ENCODE measurements around the gene C9orf152.

C9orf152 gene

DNA sequence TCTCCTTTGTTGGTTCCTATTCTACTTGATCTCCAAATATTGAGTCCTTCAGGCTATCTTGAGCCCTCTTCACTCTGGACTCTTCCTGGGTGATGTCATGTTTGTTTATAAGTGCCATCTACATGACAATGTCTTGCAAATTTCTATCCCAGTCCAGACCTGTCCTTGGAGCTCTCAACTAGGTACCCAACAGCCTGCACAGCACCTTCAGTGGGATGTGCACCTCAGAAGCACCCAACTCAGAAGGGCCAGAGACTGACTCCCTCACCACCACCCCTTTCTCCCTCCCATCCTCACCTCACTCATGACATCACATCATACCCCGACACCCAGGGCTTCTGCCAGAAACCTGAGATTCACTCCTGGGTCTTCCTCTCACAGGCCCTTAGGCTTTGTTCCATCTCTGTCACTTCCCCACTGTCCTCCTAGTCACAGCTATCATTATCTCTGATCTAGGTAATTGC is 33.9 kb upstream of the C9orf152 start:
- H3K27ac ChIP-seq (replicated peaks): no peak overlapping the region
- H3K4me3 ChIP-seq (replicated peaks; ENCODE audit: insufficient read depth, low read length): no peak overlapping the region
- DNase-seq (ENCODE audit: low read depth in 1 of 2, low spot score in 1 of 2): no peak
- H3K27me3 ChIP-seq (ENCODE audit: insufficient read depth, poor library complexity, severe bottlenecking): no peaks in the 10 kb centered on the region
- TF ChIP-seq SPI1 (IDR thresholded peaks at IDR 0.05; ENCODE audit: borderline replicate concordance, low read depth) (no peak), POLR2AphosphoS5 (IDR thresholded peaks at IDR 0.05; ENCODE audit: low read depth) (no peak; the same call in 1 of the 2 replicates), GABPA (IDR thresholded peaks at IDR 0.05; ENCODE audit: low read depth) (no peak)
- TF ChIP-seq, protein P1, sequence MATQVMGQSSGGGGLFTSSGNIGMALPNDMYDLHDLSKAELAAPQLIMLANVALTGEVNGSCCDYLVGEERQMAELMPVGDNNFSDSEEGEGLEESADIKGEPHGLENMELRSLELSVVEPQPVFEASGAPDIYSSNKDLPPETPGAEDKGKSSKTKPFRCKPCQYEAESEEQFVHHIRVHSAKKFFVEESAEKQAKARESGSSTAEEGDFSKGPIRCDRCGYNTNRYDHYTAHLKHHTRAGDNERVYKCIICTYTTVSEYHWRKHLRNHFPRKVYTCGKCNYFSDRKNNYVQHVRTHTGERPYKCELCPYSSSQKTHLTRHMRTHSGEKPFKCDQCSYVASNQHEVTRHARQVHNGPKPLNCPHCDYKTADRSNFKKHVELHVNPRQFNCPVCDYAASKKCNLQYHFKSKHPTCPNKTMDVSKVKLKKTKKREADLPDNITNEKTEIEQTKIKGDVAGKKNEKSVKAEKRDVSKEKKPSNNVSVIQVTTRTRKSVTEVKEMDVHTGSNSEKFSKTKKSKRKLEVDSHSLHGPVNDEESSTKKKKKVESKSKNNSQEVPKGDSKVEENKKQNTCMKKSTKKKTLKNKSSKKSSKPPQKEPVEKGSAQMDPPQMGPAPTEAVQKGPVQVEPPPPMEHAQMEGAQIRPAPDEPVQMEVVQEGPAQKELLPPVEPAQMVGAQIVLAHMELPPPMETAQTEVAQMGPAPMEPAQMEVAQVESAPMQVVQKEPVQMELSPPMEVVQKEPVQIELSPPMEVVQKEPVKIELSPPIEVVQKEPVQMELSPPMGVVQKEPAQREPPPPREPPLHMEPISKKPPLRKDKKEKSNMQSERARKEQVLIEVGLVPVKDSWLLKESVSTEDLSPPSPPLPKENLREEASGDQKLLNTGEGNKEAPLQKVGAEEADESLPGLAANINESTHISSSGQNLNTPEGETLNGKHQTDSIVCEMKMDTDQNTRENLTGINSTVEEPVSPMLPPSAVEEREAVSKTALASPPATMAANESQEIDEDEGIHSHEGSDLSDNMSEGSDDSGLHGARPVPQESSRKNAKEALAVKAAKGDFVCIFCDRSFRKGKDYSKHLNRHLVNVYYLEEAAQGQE (IDR thresholded peaks at IDR 0.05; ENCODE audit: insufficient replicate concordance, low read depth): no peak
- TF ChIP-seq, protein P2, sequence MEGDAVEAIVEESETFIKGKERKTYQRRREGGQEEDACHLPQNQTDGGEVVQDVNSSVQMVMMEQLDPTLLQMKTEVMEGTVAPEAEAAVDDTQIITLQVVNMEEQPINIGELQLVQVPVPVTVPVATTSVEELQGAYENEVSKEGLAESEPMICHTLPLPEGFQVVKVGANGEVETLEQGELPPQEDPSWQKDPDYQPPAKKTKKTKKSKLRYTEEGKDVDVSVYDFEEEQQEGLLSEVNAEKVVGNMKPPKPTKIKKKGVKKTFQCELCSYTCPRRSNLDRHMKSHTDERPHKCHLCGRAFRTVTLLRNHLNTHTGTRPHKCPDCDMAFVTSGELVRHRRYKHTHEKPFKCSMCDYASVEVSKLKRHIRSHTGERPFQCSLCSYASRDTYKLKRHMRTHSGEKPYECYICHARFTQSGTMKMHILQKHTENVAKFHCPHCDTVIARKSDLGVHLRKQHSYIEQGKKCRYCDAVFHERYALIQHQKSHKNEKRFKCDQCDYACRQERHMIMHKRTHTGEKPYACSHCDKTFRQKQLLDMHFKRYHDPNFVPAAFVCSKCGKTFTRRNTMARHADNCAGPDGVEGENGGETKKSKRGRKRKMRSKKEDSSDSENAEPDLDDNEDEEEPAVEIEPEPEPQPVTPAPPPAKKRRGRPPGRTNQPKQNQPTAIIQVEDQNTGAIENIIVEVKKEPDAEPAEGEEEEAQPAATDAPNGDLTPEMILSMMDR (IDR thresholded peaks at IDR 0.05; ENCODE audit: insufficient read depth, low read length): no peak

DNA sequence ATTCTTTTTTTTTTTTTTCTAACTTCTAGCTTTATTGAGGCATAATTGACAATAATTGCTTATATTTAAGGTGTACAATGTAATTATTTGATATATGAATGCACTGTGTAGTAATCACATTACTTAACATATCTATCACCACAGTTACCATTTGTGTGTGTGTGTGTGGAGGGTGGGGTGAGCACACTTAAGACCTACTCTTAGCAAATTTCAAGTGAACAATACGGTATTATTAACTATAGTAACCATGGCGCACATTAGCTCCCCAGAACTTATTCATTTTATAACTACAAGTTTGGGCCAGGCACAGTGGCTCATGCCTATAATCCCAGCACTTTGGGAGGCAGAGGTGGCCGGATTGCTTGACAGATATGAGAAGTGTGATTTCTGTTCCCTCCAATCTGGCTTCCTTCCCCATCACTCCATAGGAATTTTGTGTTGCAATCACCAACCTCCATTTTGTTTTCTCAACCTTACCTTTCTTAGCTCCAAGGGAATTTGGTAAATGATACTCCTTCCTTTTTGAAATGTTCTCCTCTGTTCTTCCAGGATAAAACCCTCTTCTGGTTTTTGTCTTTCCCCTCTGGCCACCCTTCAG is 33.4 kb upstream of the C9orf152 start:
- TF ChIP-seq POLR2AphosphoS5 (IDR thresholded peaks at IDR 0.05; ENCODE audit: low read depth): no peak
- no peak for TF ChIP-seq GABPA (IDR thresholded peaks at IDR 0.05; ENCODE audit: low read depth)
- TF ChIP-seq, protein P2 (IDR thresholded peaks at IDR 0.05; ENCODE audit: insufficient read depth, low read length): no peak
- no peak for TF ChIP-seq SPI1 (IDR thresholded peaks at IDR 0.05; ENCODE audit: borderline replicate concordance, low read depth)
- TF ChIP-seq, protein P1 (IDR thresholded peaks at IDR 0.05; ENCODE audit: insufficient replicate concordance, low read depth): no peak
- DNase-seq (ENCODE audit: low read depth in 1 of 2, low spot score in 1 of 2): no peak
- no peaks in the 10 kb centered on the region for H3K27me3 ChIP-seq (ENCODE audit: insufficient read depth, poor library complexity, severe bottlenecking)
- H3K27ac ChIP-seq (replicated peaks): no peak overlapping the region
- H3K4me3 ChIP-seq (replicated peaks; ENCODE audit: insufficient read depth, low read length): no peak overlapping the region

DNA sequence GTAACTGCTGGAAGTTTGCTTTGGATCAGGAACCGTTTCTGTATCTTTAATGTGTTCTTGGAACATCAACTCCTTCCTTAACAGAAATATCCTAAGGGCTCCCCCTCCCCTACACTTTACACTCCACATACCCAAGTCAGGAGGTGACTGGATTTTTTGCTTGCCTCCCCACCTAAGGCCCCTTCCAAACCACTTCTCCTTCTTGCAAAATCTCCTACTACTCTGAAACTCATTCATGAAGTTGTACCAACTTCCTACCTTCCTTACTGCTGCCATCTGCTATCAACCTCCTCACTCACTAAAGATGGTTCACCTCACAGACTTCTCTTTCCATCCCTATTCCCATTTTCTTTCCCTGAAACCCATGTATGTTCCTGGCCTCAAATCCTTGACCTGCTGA is 32.2 kb upstream of the C9orf152 start:
- peak; percentile 82 for TF ChIP-seq SPI1 (IDR thresholded peaks at IDR 0.05; ENCODE audit: borderline replicate concordance, low read depth)
- TF ChIP-seq, protein P2 (IDR thresholded peaks at IDR 0.05; ENCODE audit: insufficient read depth, low read length): no peak
- Histone ChIP-seq H3K27ac (replicated peaks) (no peak overlapping the region), H3K27me3 (ENCODE audit: insufficient read depth, poor library complexity, severe bottlenecking) (no peaks in the 10 kb centered on the region), H3K4me3 (replicated peaks; ENCODE audit: insufficient read depth, low read length) (no peak overlapping the region)
- peak in 1 of 2 experiments; percentile 50 for DNase-seq (ENCODE audit: low read depth in 1 of 2, low spot score in 1 of 2)

DNA sequence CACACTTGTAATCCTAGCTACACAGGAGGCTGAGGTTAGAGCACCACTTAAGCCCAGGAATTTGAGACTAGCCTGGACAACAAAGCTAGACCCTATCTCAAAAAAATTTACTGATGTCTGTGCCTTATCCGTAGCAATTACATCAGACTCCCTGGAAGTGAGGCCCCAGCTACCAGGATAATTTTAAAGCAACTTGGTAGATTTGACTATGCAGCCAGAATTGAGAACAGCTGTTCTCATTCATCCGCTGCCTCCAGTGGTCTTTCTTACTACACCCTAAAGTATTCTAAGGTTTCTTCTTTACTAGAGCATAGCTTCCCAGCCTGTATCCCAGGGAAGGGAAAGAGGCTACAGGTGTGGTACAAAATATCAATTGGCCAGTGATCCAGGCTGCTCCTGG is 20.4 kb upstream of the C9orf152 start:
- Histone ChIP-seq H3K4me3 (replicated peaks; ENCODE audit: insufficient read depth, low read length) (no peak overlapping the region), H3K27ac (replicated peaks) (no peak overlapping the region), H3K27me3 (ENCODE audit: insufficient read depth, poor library complexity, severe bottlenecking) (no peaks in the 10 kb centered on the region)
- no peak for DNase-seq (ENCODE audit: low read depth in 1 of 2, low spot score in 1 of 2)
- TF ChIP-seq SPI1 (IDR thresholded peaks at IDR 0.05; ENCODE audit: borderline replicate concordance, low read depth): no peak
- TF ChIP-seq POLR2AphosphoS5 (IDR thresholded peaks at IDR 0.05; ENCODE audit: low read depth): no peak
- TF ChIP-seq, protein P1 (IDR thresholded peaks at IDR 0.05; ENCODE audit: insufficient replicate concordance, low read depth): no peak
- TF ChIP-seq, protein P2 (IDR thresholded peaks at IDR 0.05; ENCODE audit: insufficient read depth, low read length): no peak
- no peak for TF ChIP-seq GABPA (IDR thresholded peaks at IDR 0.05; ENCODE audit: low read depth)

Data from HL-60 (cell line).